ENCODE data around the gene MACROH2A2.

The MACROH2A2 gene

GRCh38 chr10:70063418-70064098 lies 10.9 kb downstream of the MACROH2A2 start:
- TF ChIP-seq POLR2AphosphoS5 (IDR thresholded peaks at IDR 0.05; ENCODE audit: borderline replicate concordance, low read depth, low read length) (no peak), EZH2 (IDR thresholded peaks at IDR 0.05) (no peak)
- no peak for DNase-seq (ENCODE audit: low read depth, low spot score)
- no peak overlapping the region for H3K9ac ChIP-seq (ENCODE audit: insufficient read length)
- no peaks in the 10 kb centered on the region; the same call in 1 of the 2 replicates for H3K36me3 ChIP-seq (ENCODE audit: insufficient read depth, low read length)
- H3K27ac ChIP-seq = no peak overlapping the region
- H3K4me3 ChIP-seq = no peak overlapping the region
- no peaks in the 10 kb centered on the region for H3K9me3 ChIP-seq (ENCODE audit: low read depth, low read length)

GRCh38 chr10:70064486-70064885 lies 11.8 kb downstream of the MACROH2A2 start:
- no peaks in the 10 kb centered on the region; the same call in 1 of the 2 replicates for H3K36me3 ChIP-seq (ENCODE audit: insufficient read depth, low read length)
- TF ChIP-seq POLR2AphosphoS5 (IDR thresholded peaks at IDR 0.05; ENCODE audit: borderline replicate concordance, low read depth, low read length) = no peak
- TF ChIP-seq EZH2 (IDR thresholded peaks at IDR 0.05) = no peak
- TF ChIP-seq FOXP2 (optimal IDR thresholded peaks at IDR 0.05; ENCODE audit: control extremely low read depth, extremely low read length, insufficient read depth) = no peak

GRCh38 chr10:70066190-70066589 lies 13.5 kb downstream of the MACROH2A2 start:
- Histone ChIP-seq H3K27ac (no peak overlapping the region), H3K36me3 (ENCODE audit: insufficient read depth, low read length) (no peaks in the 10 kb centered on the region; the same call in 1 of the 2 replicates), H3K4me3 (no peak overlapping the region), H3K9ac (ENCODE audit: insufficient read length) (no peak overlapping the region), H3K9me3 (ENCODE audit: low read depth, low read length) (no peaks in the 10 kb centered on the region)
- no peak for TF ChIP-seq FOXP2 (optimal IDR thresholded peaks at IDR 0.05; ENCODE audit: control extremely low read depth, extremely low read length, insufficient read depth)
- no peak for TF ChIP-seq EZH2 (IDR thresholded peaks at IDR 0.05)
- no peak for DNase-seq (ENCODE audit: low read depth, low spot score)

More at GRCh38 chr10:70064486-70064885, 11.8 kb downstream of the MACROH2A2 start:
- Histone ChIP-seq H3K9me3 (ENCODE audit: low read depth, low read length) (no peaks in the 10 kb centered on the region), H3K9ac (ENCODE audit: insufficient read length) (no peak overlapping the region), H3K4me3 (no peak overlapping the region), H3K27ac (no peak overlapping the region)
- DNase-seq (ENCODE audit: low read depth, low spot score) = no peak

- no peak overlapping the region for H3K27ac ChIP-seq
- no peak overlapping the region for H3K4me3 ChIP-seq
- DNase-seq (ENCODE audit: low read depth, low spot score) = no peak
- TF ChIP-seq POLR2AphosphoS5 (IDR thresholded peaks at IDR 0.05; ENCODE audit: borderline replicate concordance, low read depth, low read length) = no peak
- TF ChIP-seq EZH2 (IDR thresholded peaks at IDR 0.05) = no peak
- TF ChIP-seq FOXP2 (optimal IDR thresholded peaks at IDR 0.05; ENCODE audit: control extremely low read depth, extremely low read length, insufficient read depth) = no peak
- no peak overlapping the region for H3K9ac ChIP-seq (ENCODE audit: insufficient read length)
- no peaks in the 10 kb centered on the region for H3K9me3 ChIP-seq (ENCODE audit: low read depth, low read length)
- H3K36me3 ChIP-seq (ENCODE audit: insufficient read depth, low read length) = no peaks in the 10 kb centered on the region; the same call in 1 of the 2 replicates
These were observed 14.9 kb downstream of the MACROH2A2 start for GRCh38 chr10:70067586-70067985.

- no peaks in the 10 kb centered on the region for H3K9me3 ChIP-seq (ENCODE audit: low read depth, low read length)
- TF ChIP-seq POLR2AphosphoS5 (IDR thresholded peaks at IDR 0.05; ENCODE audit: borderline replicate concordance, low read depth, low read length) (no peak), FOXP2 (optimal IDR thresholded peaks at IDR 0.05; ENCODE audit: control extremely low read depth, extremely low read length, insufficient read depth) (no peak), EZH2 (IDR thresholded peaks at IDR 0.05) (no peak)
- H3K4me3 ChIP-seq = no peak overlapping the region
- no peaks in the 10 kb centered on the region; the same call in 1 of the 2 replicates for H3K36me3 ChIP-seq (ENCODE audit: insufficient read depth, low read length)
- no peak for DNase-seq (ENCODE audit: low read depth, low spot score)
- no peak overlapping the region for H3K9ac ChIP-seq (ENCODE audit: insufficient read length)
- no peak overlapping the region for H3K27ac ChIP-seq
These were observed 16.3 kb downstream of the MACROH2A2 start for GRCh38 chr10:70068925-70069324.

- DNase-seq (ENCODE audit: low read depth, low spot score) = no peak
- no peak overlapping the region for H3K9ac ChIP-seq (ENCODE audit: insufficient read length)
- no peak overlapping the region for H3K27ac ChIP-seq
- no peaks in the 10 kb centered on the region; the same call in 1 of the 2 replicates for H3K36me3 ChIP-seq (ENCODE audit: insufficient read depth, low read length)
- TF ChIP-seq EZH2 (IDR thresholded peaks at IDR 0.05) (no peak), POLR2AphosphoS5 (IDR thresholded peaks at IDR 0.05; ENCODE audit: borderline replicate concordance, low read depth, low read length) (no peak), FOXP2 (optimal IDR thresholded peaks at IDR 0.05; ENCODE audit: control extremely low read depth, extremely low read length, insufficient read depth) (no peak)
- H3K4me3 ChIP-seq = no peak overlapping the region
- H3K9me3 ChIP-seq (ENCODE audit: low read depth, low read length) = no peaks in the 10 kb centered on the region
These were observed 16.7 kb downstream of the MACROH2A2 start for GRCh38 chr10:70069346-70069745.

- no peak overlapping the region for H3K9ac ChIP-seq (ENCODE audit: insufficient read length)
- TF ChIP-seq EZH2 (IDR thresholded peaks at IDR 0.05) (no peak), FOXP2 (optimal IDR thresholded peaks at IDR 0.05; ENCODE audit: control extremely low read depth, extremely low read length, insufficient read depth) (no peak), POLR2AphosphoS5 (IDR thresholded peaks at IDR 0.05; ENCODE audit: borderline replicate concordance, low read depth, low read length) (no peak)
- no peak overlapping the region for H3K27ac ChIP-seq
- no peaks in the 10 kb centered on the region; the same call in 1 of the 2 replicates for H3K36me3 ChIP-seq (ENCODE audit: insufficient read depth, low read length)
- no peaks in the 10 kb centered on the region for H3K9me3 ChIP-seq (ENCODE audit: low read depth, low read length)
- DNase-seq (ENCODE audit: low read depth, low spot score) = no peak
- no peak overlapping the region for H3K4me3 ChIP-seq
These were observed 18.2 kb downstream of the MACROH2A2 start for GRCh38 chr10:70070834-70071233.

- Histone ChIP-seq H3K9ac (ENCODE audit: insufficient read length) (no peak overlapping the region), H3K9me3 (ENCODE audit: low read depth, low read length) (no peaks in the 10 kb centered on the region), H3K36me3 (ENCODE audit: insufficient read depth, low read length) (peaks cover 2% of the 10 kb centered on the region; the same call in 1 of the 2 replicates), H3K27ac (no peak overlapping the region), H3K4me3 (no peak overlapping the region)
- no peak for TF ChIP-seq FOXP2 (optimal IDR thresholded peaks at IDR 0.05; ENCODE audit: control extremely low read depth, extremely low read length, insufficient read depth)
- TF ChIP-seq POLR2AphosphoS5 (IDR thresholded peaks at IDR 0.05; ENCODE audit: borderline replicate concordance, low read depth, low read length) = no peak
- TF ChIP-seq EZH2 (IDR thresholded peaks at IDR 0.05) = no peak
- DNase-seq (ENCODE audit: low read depth, low spot score) = no peak
These were observed 21.5 kb downstream of the MACROH2A2 start for GRCh38 chr10:70074165-70074564.

GRCh38 chr10:70074971-70075370 lies 22.3 kb downstream of the MACROH2A2 start:
- H3K9me3 ChIP-seq (ENCODE audit: low read depth, low read length) = no peaks in the 10 kb centered on the region
- DNase-seq (ENCODE audit: low read depth, low spot score) = no peak
- H3K36me3 ChIP-seq (ENCODE audit: insufficient read depth, low read length) = peaks cover 2% of the 10 kb centered on the region; the same call in 1 of the 2 replicates
- TF ChIP-seq POLR2AphosphoS5 (IDR thresholded peaks at IDR 0.05; ENCODE audit: borderline replicate concordance, low read depth, low read length) = no peak
- TF ChIP-seq FOXP2 (optimal IDR thresholded peaks at IDR 0.05; ENCODE audit: control extremely low read depth, extremely low read length, insufficient read depth) = no peak
- no peak for TF ChIP-seq EZH2 (IDR thresholded peaks at IDR 0.05)
- H3K4me3 ChIP-seq = no peak overlapping the region
- H3K27ac ChIP-seq = no peak overlapping the region
- no peak overlapping the region for H3K9ac ChIP-seq (ENCODE audit: insufficient read length)

Data from SK-N-MC (cell line).